Measurements from ENCODE around the gene COL19A1.
"Not testable (repeated sequence)": the region's sequence is repeated elsewhere in the genome, so short reads cannot be mapped to it uniquely, and the experiment has no call there.

Gene COL19A1

DNA sequence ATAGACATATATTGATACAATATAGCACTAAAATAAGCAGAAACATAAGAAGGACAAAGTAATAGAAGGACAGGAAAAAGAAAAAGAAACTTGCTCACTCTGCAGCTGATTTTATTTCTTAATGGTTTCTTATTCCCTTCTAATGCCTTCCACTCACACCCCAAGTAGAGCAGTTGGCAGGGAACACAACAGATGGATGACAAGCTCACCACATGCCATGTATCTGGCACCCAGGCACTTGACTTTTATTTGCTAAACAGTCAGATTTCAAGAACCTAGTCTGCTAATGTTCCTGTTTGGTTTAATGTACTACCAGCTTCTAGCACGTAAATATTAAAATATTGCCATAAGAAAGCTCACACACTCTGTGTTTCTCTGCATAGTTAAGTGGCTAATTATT, 87.1 kb downstream of the COL19A1 start:
- TF ChIP-seq, protein P1, sequence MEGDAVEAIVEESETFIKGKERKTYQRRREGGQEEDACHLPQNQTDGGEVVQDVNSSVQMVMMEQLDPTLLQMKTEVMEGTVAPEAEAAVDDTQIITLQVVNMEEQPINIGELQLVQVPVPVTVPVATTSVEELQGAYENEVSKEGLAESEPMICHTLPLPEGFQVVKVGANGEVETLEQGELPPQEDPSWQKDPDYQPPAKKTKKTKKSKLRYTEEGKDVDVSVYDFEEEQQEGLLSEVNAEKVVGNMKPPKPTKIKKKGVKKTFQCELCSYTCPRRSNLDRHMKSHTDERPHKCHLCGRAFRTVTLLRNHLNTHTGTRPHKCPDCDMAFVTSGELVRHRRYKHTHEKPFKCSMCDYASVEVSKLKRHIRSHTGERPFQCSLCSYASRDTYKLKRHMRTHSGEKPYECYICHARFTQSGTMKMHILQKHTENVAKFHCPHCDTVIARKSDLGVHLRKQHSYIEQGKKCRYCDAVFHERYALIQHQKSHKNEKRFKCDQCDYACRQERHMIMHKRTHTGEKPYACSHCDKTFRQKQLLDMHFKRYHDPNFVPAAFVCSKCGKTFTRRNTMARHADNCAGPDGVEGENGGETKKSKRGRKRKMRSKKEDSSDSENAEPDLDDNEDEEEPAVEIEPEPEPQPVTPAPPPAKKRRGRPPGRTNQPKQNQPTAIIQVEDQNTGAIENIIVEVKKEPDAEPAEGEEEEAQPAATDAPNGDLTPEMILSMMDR (IDR thresholded peaks at IDR 0.05): no peak
- DNase-seq: no peak
- Mint-ChIP-seq H3K9me3 (no peaks in the 10 kb centered on the region), H3K27ac (no peak overlapping the region), H3K27me3 (ENCODE audit: low read depth, poor library complexity) (no peaks in the 10 kb centered on the region), H3K4me1 (no peaks in the 10 kb centered on the region), H3K36me3 (ENCODE audit: low read depth) (no peaks in the 10 kb centered on the region), H3K4me3 (no peak overlapping the region)

GRCh38 chr6:69954733-69955132, 88.4 kb downstream of the COL19A1 start:
- Mint-ChIP-seq H3K36me3 (ENCODE audit: low read depth) (no peaks in the 10 kb centered on the region), H3K27me3 (ENCODE audit: low read depth, poor library complexity) (no peaks in the 10 kb centered on the region), H3K9me3 (no peaks in the 10 kb centered on the region), H3K27ac (no peak overlapping the region), H3K4me3 (no peak overlapping the region), H3K4me1 (no peaks in the 10 kb centered on the region)
- TF ChIP-seq, protein P1 (IDR thresholded peaks at IDR 0.05): no peak
- no peak for DNase-seq

DNA sequence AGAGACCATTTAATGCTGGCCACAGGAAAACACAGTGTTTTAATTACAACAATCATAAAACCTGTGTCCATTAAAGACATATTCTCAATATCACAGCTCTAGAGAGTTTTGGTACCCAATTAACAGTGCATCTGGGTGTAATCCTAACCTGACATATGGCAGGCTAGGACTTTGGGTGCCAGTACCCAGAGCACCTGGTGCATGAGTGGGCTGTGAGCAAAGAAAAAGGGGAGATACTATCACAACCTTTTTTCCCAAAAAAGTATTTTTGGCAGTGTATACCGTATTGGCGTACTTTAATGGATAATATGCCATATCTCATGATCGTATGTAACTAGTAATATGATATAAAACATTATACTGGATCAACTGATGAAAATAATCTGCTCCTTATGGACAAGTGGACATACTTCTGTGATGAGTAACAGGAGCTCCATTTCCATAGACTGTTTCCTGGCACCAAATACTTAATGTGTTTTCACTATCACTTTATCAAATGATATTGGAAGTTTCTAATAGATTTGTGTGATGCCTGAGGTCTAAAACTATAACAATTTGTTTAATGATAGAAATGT, 91.7 kb downstream of the COL19A1 start:
- no peaks in the 10 kb centered on the region for H3K9me3 Mint-ChIP-seq
- H3K4me3 Mint-ChIP-seq: no peak overlapping the region
- TF ChIP-seq, protein P1 (IDR thresholded peaks at IDR 0.05): no peak
- DNase-seq: no peak
- H3K36me3 Mint-ChIP-seq (ENCODE audit: low read depth): no peaks in the 10 kb centered on the region
- no peaks in the 10 kb centered on the region for H3K27me3 Mint-ChIP-seq (ENCODE audit: low read depth, poor library complexity)
- no peaks in the 10 kb centered on the region for H3K4me1 Mint-ChIP-seq
- H3K27ac Mint-ChIP-seq: no peak overlapping the region

DNA sequence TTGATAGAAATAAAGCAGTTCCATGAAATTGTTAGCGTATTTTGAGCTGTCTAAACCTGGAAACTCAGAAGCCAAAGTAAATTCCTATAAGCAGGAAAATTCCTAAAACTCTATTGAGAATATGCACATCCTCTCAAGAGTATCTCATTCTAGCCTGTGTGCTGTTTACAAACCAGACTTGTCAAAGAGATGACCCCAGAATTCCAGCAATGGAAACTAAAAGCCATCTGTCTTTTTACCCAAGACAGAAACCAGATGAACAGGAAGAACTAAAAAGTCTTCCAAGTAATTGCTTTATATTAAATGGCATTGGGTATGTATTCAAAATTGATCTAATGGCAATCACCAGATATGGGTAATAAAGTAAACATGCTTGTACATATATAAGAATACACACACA, 92.6 kb downstream of the COL19A1 start:
- DNase-seq: no peak

GRCh38 chr6:69965974-69966373, 99.6 kb downstream of the COL19A1 start:
- H3K36me3 Mint-ChIP-seq (ENCODE audit: low read depth); H3K27me3 Mint-ChIP-seq (ENCODE audit: low read depth, poor library complexity); H3K27ac Mint-ChIP-seq; H3K9me3 Mint-ChIP-seq; H3K4me3 Mint-ChIP-seq; H3K4me1 Mint-ChIP-seq; DNase-seq: not testable (repeated sequence)

More for the DNA sequence above, 92.6 kb downstream of the COL19A1 start:
- TF ChIP-seq, protein P1 (IDR thresholded peaks at IDR 0.05): no peak
- Mint-ChIP-seq H3K4me3 (no peak overlapping the region), H3K27ac (no peak overlapping the region), H3K9me3 (no peaks in the 10 kb centered on the region), H3K27me3 (ENCODE audit: low read depth, poor library complexity) (no peaks in the 10 kb centered on the region), H3K4me1 (no peaks in the 10 kb centered on the region), H3K36me3 (ENCODE audit: low read depth) (no peaks in the 10 kb centered on the region)

DNA sequence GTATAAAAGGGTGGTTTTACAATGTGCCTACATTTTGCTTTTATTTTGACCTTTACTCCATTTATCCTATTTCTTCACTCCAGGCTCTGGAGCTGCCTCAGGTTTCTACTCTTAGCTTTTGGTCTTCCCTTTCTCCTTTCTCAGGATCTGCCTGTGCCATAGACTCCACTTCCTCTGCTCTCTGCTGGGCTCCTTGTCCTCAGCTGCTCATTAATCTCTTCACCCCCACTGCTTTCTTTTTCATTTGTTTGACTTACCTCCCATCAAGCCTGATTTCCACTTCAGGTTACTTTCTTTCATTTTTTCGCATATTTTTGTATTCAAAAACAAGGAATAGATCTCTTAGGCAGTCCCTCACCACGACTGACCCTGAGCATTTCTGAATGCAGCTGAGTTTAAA, 106.8 kb downstream of the COL19A1 start:
- Mint-ChIP-seq H3K4me3 (no peak overlapping the region), H3K9me3 (no peaks in the 10 kb centered on the region), H3K27me3 (ENCODE audit: low read depth, poor library complexity) (no peaks in the 10 kb centered on the region), H3K27ac (no peak overlapping the region), H3K36me3 (ENCODE audit: low read depth) (no peaks in the 10 kb centered on the region), H3K4me1 (no peaks in the 10 kb centered on the region)
- DNase-seq: no peak
- TF ChIP-seq, protein P1 (IDR thresholded peaks at IDR 0.05): no peak
